ENCODE measurements around the gene TASP1. TPM values are rescaled to one million over a fixed set of nuclear protein-coding genes. Genes with fewer than 3 reads are reported as not detected.

TASP1 gene
- total RNA-seq, 2 experiments from 2014 or later, result 10.7 to 11.3 TPM

DNA sequence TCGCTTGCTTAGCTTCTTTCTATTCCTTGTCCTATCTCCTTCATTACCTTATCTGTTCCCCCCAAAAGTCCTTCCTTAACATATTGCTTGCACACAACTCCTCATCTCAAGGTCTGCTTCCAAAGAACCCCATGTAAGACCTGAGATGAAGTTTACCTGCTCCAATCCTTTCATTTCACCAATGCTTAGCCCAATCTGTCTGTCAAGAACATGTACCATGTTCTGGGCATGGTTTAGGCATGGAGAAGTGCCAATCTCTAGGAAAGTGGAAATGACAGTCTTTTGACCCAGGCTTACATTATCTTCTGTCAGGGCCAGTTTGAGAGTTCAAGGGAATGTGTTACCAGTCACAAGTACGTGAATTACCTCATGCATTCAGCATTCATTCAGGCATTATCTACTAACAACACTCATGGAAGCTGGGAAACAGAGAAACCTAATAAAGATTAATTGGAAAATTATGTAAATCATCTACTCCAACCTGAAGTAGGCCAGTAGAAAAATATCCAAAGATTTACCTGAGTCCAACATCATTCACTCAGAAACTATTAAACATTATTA is 15.8 kb upstream of the TASP1 start:
- H3K4me1 Mint-ChIP-seq (ENCODE audit: low read depth), result no peaks in the 10 kb centered on the region
- no peaks in the 10 kb centered on the region for H3K9me3 Mint-ChIP-seq
- H3K4me3 Mint-ChIP-seq, result no peak overlapping the region

DNA sequence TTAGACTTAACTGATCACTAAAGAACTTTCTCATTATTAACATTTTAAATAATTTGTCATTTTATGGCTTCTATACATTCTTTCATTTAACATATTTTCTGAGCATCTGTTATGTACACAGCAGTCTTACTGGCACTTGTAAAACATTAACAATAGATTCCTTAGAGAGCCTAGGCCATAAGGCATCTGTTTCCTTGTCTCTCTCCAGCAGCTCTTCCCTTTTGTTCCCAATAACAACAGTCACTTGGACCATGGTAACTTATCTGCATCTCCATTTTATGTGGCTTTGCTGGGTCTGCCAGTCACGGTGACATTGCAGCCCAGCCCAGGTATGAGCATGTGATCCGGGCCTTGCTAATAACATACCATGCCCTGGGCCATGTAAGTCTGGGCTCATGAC is 11.7 kb upstream of the TASP1 start:
- Mint-ChIP-seq H3K4me1 (ENCODE audit: low read depth) (no peaks in the 10 kb centered on the region), H3K36me3 (ENCODE audit: low read depth) (no peaks in the 10 kb centered on the region), H3K4me3 (no peak overlapping the region), H3K9me3 (no peaks in the 10 kb centered on the region), H3K27ac (no peak overlapping the region), H3K27me3 (peaks cover 45% of the 10 kb centered on the region)
- no peak for DNase-seq
- CTCF ChIA-PET, result no interaction called here
- H3K4me3 ChIP-seq (ENCODE audit: low read length), result no peak overlapping the region
- H3K36me3 ChIP-seq (ENCODE audit: insufficient read depth, low read length), result no peaks in the 10 kb centered on the region
- no peak overlapping the region for H3K27ac ChIP-seq (ENCODE audit: low read depth in 1 of 2, low read length in 2 of 2)
- no peaks in the 10 kb centered on the region for H3K4me1 ChIP-seq (ENCODE audit: insufficient read depth, low read length)
- TF ChIP-seq, protein P1, sequence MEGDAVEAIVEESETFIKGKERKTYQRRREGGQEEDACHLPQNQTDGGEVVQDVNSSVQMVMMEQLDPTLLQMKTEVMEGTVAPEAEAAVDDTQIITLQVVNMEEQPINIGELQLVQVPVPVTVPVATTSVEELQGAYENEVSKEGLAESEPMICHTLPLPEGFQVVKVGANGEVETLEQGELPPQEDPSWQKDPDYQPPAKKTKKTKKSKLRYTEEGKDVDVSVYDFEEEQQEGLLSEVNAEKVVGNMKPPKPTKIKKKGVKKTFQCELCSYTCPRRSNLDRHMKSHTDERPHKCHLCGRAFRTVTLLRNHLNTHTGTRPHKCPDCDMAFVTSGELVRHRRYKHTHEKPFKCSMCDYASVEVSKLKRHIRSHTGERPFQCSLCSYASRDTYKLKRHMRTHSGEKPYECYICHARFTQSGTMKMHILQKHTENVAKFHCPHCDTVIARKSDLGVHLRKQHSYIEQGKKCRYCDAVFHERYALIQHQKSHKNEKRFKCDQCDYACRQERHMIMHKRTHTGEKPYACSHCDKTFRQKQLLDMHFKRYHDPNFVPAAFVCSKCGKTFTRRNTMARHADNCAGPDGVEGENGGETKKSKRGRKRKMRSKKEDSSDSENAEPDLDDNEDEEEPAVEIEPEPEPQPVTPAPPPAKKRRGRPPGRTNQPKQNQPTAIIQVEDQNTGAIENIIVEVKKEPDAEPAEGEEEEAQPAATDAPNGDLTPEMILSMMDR (IDR thresholded peaks at IDR 0.05), result no peak
- intact Hi-C loops (cut with DNase I, micrococcal nuclease), result no loop called here
- no peaks in the 10 kb centered on the region for H3K27me3 ChIP-seq (ENCODE audit: control insufficient read depth in 1 of 2, insufficient read depth in 2 of 2, low read length in 2 of 2)
- POLR2A ChIA-PET, result no interaction called here
- ATAC-seq (ENCODE audit: poor library complexity), result no peak
- no peaks in the 10 kb centered on the region for H3K9me3 ChIP-seq (ENCODE audit: control insufficient read depth in 1 of 2, insufficient read depth in 1 of 2, low read length in 2 of 2)

More for the DNA sequence above, 15.8 kb upstream of the TASP1 start:
- Histone ChIP-seq H3K9me3 (ENCODE audit: control insufficient read depth in 1 of 2, insufficient read depth in 1 of 2, low read length in 2 of 2) (no peaks in the 10 kb centered on the region), H3K27me3 (ENCODE audit: control insufficient read depth in 1 of 2, insufficient read depth in 2 of 2, low read length in 2 of 2) (no peaks in the 10 kb centered on the region), H3K4me3 (ENCODE audit: low read length) (no peak overlapping the region), H3K4me1 (ENCODE audit: insufficient read depth, low read length) (no peaks in the 10 kb centered on the region), H3K27ac (ENCODE audit: low read depth in 1 of 2, low read length in 2 of 2) (no peak overlapping the region), H3K36me3 (ENCODE audit: insufficient read depth, low read length) (no peaks in the 10 kb centered on the region)
- ATAC-seq (ENCODE audit: poor library complexity), result no peak
- H3K27ac Mint-ChIP-seq, result no peak overlapping the region
- TF ChIP-seq, protein P1 (IDR thresholded peaks at IDR 0.05), result no peak
- H3K36me3 Mint-ChIP-seq (ENCODE audit: low read depth), result no peaks in the 10 kb centered on the region
- H3K27me3 Mint-ChIP-seq, result peaks cover 38% of the 10 kb centered on the region
- no peak for DNase-seq
- ChIA-PET CTCF (interaction anchor here (0.6 kb wide), 1 partner anchor 117 kb away, joined by 3 read pairs; no protein-coding TSS in a partner anchor), POLR2A (no interaction called here)
- intact Hi-C loops (cut with DNase I, micrococcal nuclease), result no loop called here

DNA sequence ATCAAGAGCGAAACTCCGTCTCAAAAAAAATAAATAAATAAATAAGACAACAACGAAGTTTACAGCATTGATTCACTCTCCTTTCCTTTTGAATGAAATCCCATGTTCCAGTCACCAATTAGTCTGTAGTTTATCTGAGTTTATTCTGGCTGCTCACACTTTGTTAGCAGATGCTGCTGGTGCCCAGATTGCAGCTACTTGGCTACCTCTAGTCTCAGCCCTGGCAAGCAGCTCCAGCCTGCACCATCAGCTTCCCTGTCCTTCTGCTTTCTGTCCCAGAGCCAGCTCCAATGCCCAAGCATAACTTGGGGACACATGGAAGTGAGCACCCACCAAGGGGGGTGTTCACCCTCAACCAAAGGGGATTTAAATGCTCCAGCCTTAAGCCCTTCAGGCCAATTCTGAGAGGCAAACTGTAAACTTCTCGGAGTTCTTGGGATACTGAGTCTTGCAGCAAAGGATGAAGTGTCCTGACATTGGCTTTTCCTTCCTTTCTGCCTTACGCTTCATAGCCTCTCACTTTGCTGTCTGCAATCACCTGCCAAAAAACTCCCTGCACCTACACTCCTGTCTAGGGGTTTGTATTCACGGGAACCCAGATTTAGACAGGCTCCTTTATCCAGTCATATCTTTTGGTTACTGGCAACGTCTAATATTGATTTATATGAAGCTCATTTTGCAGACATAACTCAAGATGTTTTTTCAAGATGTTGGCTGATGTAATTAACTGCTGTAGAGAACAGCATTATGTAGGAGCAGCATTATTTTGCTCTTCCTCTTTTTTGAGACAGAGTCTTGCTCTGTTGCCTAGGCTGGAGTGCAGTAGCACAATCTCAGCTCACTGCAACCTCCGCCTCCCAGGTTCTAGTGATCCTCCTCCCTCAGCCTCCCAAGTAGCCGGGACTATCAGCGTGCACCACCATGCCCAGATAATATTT is 9.8 kb upstream of the TASP1 start:
- Mint-ChIP-seq H3K27ac (no peak overlapping the region), H3K27me3 (peaks cover 51% of the 10 kb centered on the region), H3K9me3 (no peaks in the 10 kb centered on the region), H3K36me3 (ENCODE audit: low read depth) (no peaks in the 10 kb centered on the region), H3K4me1 (ENCODE audit: low read depth) (no peaks in the 10 kb centered on the region), H3K4me3 (no peak overlapping the region)
- Histone ChIP-seq H3K27me3 (ENCODE audit: control insufficient read depth in 1 of 2, insufficient read depth in 2 of 2, low read length in 2 of 2) (peaks cover 0 to 2% of the 10 kb centered on the region in 2 experiments), H3K27ac (ENCODE audit: low read depth in 1 of 2, low read length in 2 of 2) (no peak overlapping the region), H3K9me3 (ENCODE audit: control insufficient read depth in 1 of 2, insufficient read depth in 1 of 2, low read length in 2 of 2) (no peaks in the 10 kb centered on the region), H3K36me3 (ENCODE audit: insufficient read depth, low read length) (no peaks in the 10 kb centered on the region), H3K4me3 (ENCODE audit: low read length) (no peak overlapping the region), H3K4me1 (ENCODE audit: insufficient read depth, low read length) (no peaks in the 10 kb centered on the region)
- no peak for DNase-seq
- ATAC-seq (ENCODE audit: poor library complexity), result no peak
- ChIA-PET POLR2A (interaction anchor here (1.1 kb wide), 1 partner anchor 10 kb away, joined by 3 read pairs; the partner anchor contains the start of gene TASP1), CTCF (no interaction called here)
- intact Hi-C loops (cut with DNase I, micrococcal nuclease), result no loop called here
- TF ChIP-seq, protein P1 (IDR thresholded peaks at IDR 0.05), result no peak
